GM23248 (cell line): ENCODE results near the gene TSHR. TPM values are rescaled to one million over a fixed set of nuclear protein-coding genes. Genes with fewer than 3 reads are reported as not detected.
"Not testable (repeated sequence)": the region's sequence is repeated elsewhere in the genome, so short reads cannot be mapped to it uniquely, and the experiment has no call there.

Experiments
- DNase-seq: peaks from one replicate; pipeline ENCODE4 v3.0.0-alpha.2; 2015
- H2AFZ ChIP-seq: fragments of 200-600 bp; sonication (generic); 2 replicates; pipeline ENCODE4 v1.6.1; 2016; ENCODE audit warnings: antibody characterized with exemption
- H3F3A ChIP-seq: fragments of 200-600 bp; sonication (generic); 2 replicates; pipeline ENCODE4 v1.6.1; 2016; ENCODE audit warnings: mild to moderate bottlenecking, antibody characterized with exemption, mixed run types; ENCODE audit not compliant: insufficient read depth
- H3K27ac ChIP-seq: fragments of 200-600 bp; sonication (generic); 2 replicates; pipeline ENCODE4 v1.5.1; 2016; ENCODE audit warnings: mild to moderate bottlenecking
- H3K27me3 ChIP-seq: fragments of 200-600 bp; sonication (generic); replicated peaks from 2 replicates; pipeline ENCODE4 v1.6.1; 2016; ENCODE audit warnings: mild to moderate bottlenecking; ENCODE audit not compliant: insufficient read depth
- H3K36me3 ChIP-seq: fragments of 200-600 bp; sonication (generic); 2 replicates; pipeline ENCODE4 v1.6.1; 2016; ENCODE audit warnings: low read depth, mild to moderate bottlenecking
- H3K4me1 ChIP-seq: fragments of 200-600 bp; sonication (generic); 2 replicates; pipeline ENCODE4 v1.6.1; 2016; ENCODE audit warnings: mild to moderate bottlenecking; ENCODE audit not compliant: insufficient read depth
- H3K4me2 ChIP-seq: fragments of 200-600 bp; sonication (generic); one replicate; pipeline ENCODE4 v1.6.1; 2016; ENCODE audit warnings: mild to moderate bottlenecking; ENCODE audit not compliant: unreplicated experiment
- H3K4me3 ChIP-seq: fragments of 200-600 bp; sonication (generic); 2 replicates; pipeline ENCODE4 v1.5.1; 2016; ENCODE audit warnings: mild to moderate bottlenecking
- H3K79me2 ChIP-seq: fragments of 200-600 bp; sonication (generic); 2 replicates; pipeline ENCODE4 v1.6.1; 2016; ENCODE audit warnings: mild to moderate bottlenecking; ENCODE audit not compliant: insufficient read depth
- H3K9ac ChIP-seq: fragments of 200-600 bp; sonication (generic); 2 replicates; pipeline ENCODE4 v1.6.1; 2016; ENCODE audit warnings: mild to moderate bottlenecking
- H3K9me2 ChIP-seq: fragments of 200-600 bp; sonication (generic); 2 replicates; pipeline ENCODE4 v1.6.1; 2016; ENCODE audit warnings: mixed run types, mild to moderate bottlenecking, moderate library complexity; ENCODE audit not compliant: insufficient read depth
- H3K9me3 ChIP-seq: fragments of 200-600 bp; sonication (generic); one replicate; pipeline ENCODE4 v1.6.1; 2017; ENCODE audit warnings: low read depth
- H4K20me1 ChIP-seq: fragments of 200-600 bp; sonication (generic); 2 replicates; pipeline ENCODE4 v1.6.0; 2016; ENCODE audit not compliant: insufficient read depth
- EZH2 ChIP-seq: fragments of 200-600 bp; sonication (generic); IDR thresholded peaks from 2 replicates; pipeline ENCODE4 v1.6.1; 2018; ENCODE audit warnings: antibody characterized with exemption, mild to moderate bottlenecking; ENCODE audit not compliant: insufficient read depth, poor library complexity, severe bottlenecking
- EZH2phosphoT487 ChIP-seq: fragments of 200-600 bp; sonication (generic); IDR thresholded peaks from 2 replicates; pipeline ENCODE4 v1.6.1; 2018; ENCODE audit warnings: antibody characterized with exemption, moderate library complexity, mild to moderate bottlenecking, low read depth; ENCODE audit not compliant: insufficient read depth
- WGBS, 2 experiments: methylation state at CpG; one replicate each; pipeline ENCODE4 v1.1.6; 2015 to 2017; ENCODE audit warnings: low lambda C conversion rate in 2 of 2, low coverage in 1 of 2; ENCODE audit errors: missing lambda C conversion rate in 2 of 2; 5-methylcytosine and 5-hydroxymethylcytosine counted together
- in situ Hi-C: fragments of 300-500 bp; cut with MboI; formaldehyde crosslinking; loops from 2 replicates; pipeline ENCODE4 v1.15.0; 2020
- polyA plus RNA-seq: library from polyadenylated mRNA; unstranded; fragments of >200 nt; fragmentation: Nextera tagmentation; extraction: Ambion mirVana; gene quantifications from 2 replicates; pipeline ENCODE4 v1.2.1, GENCODE V29; 2016
- total RNA-seq: library from RNA; depleted of rRNA; stranded (reverse); fragments of >200 nt; shearing (Covaris generic); gene quantifications from 2 replicates; pipeline ENCODE4 v1.2.3, GENCODE V29; 2014

The TSHR gene
- total and polyA plus RNA-seq, 2 experiments from 2014 or later, result not detected

- Histone ChIP-seq H3F3A (no peaks in the 10 kb centered on the region), H3K9ac (no peak overlapping the region), H3K9me2 (no peaks in the 10 kb centered on the region), H3K79me2 (no peaks in the 10 kb centered on the region), H3K4me3 (no peak overlapping the region), H3K36me3 (no peaks in the 10 kb centered on the region), H2AFZ (no peak overlapping the region), H3K27me3 (no peaks in the 10 kb centered on the region), H3K9me3 (no peaks in the 10 kb centered on the region), H4K20me1 (no peaks in the 10 kb centered on the region), H3K4me2 (no peak overlapping the region), H3K4me1 (no peaks in the 10 kb centered on the region), H3K27ac (no peak overlapping the region)
- 30 to 35% methylated on average over 5 of the region's 5 CpGs for WGBS, 2 experiments
- in situ Hi-C loops, result no loop called here
- TF ChIP-seq EZH2phosphoT487 (no peak), EZH2 (no peak)
- DNase-seq, result no peak
These were observed 148.0 kb downstream of the TSHR start for GRCh38 chr14:81103443-81103842.

DNA sequence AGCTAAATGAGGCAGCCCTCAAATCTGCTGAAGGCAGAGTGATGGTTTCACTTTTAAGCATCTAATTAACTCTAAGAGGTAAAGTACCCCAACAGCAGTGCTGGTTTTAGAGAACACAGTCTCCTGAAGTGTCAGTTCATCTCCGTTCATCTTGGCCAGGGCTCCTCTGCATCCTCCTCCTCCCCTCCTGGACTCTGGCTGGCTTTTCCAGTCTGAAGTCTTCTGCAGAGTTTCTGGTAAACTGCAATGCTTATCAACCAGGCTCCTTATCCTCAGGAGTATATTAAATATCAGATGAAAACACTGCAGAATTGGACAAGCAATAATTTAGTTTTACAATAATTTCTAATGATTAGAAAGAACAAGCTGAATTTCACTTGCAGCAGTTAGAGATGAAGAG is 150.0 kb downstream of the TSHR start:
- TF ChIP-seq EZH2phosphoT487 (no peak), EZH2 (no peak)
- DNase-seq, result no peak
- Histone ChIP-seq H3K9me3 (no peaks in the 10 kb centered on the region), H3K27me3 (no peaks in the 10 kb centered on the region), H3F3A (no peaks in the 10 kb centered on the region), H3K4me2 (no peak overlapping the region), H2AFZ (no peak overlapping the region), H3K4me3 (no peak overlapping the region), H3K4me1 (no peaks in the 10 kb centered on the region), H3K27ac (no peak overlapping the region), H4K20me1 (no peaks in the 10 kb centered on the region), H3K9me2 (no peaks in the 10 kb centered on the region), H3K36me3 (no peaks in the 10 kb centered on the region), H3K79me2 (no peaks in the 10 kb centered on the region), H3K9ac (no peak overlapping the region)
- 10 to 23% methylated on average over 1 of the region's 1 CpG for WGBS, 2 experiments
- in situ Hi-C loops, result no loop called here

GRCh38 chr14:81105961-81106360 is 150.5 kb downstream of the TSHR start:
- Histone ChIP-seq H3K4me2 (no peak overlapping the region), H3K36me3 (no peaks in the 10 kb centered on the region), H2AFZ (no peak overlapping the region), H3K79me2 (no peaks in the 10 kb centered on the region), H3K27me3 (no peaks in the 10 kb centered on the region), H3K4me1 (no peaks in the 10 kb centered on the region), H3K9ac (no peak overlapping the region), H4K20me1 (no peaks in the 10 kb centered on the region), H3K9me3 (no peaks in the 10 kb centered on the region), H3K9me2 (no peaks in the 10 kb centered on the region), H3K4me3 (no peak overlapping the region), H3K27ac (no peak overlapping the region), H3F3A (no peaks in the 10 kb centered on the region)
- in situ Hi-C loops, result no loop called here
- WGBS, 2 experiments, result 52 to 54% methylated on average over 1 of the region's 1 CpG
- TF ChIP-seq EZH2phosphoT487 (no peak), EZH2 (no peak)
- DNase-seq, result no peak

DNA sequence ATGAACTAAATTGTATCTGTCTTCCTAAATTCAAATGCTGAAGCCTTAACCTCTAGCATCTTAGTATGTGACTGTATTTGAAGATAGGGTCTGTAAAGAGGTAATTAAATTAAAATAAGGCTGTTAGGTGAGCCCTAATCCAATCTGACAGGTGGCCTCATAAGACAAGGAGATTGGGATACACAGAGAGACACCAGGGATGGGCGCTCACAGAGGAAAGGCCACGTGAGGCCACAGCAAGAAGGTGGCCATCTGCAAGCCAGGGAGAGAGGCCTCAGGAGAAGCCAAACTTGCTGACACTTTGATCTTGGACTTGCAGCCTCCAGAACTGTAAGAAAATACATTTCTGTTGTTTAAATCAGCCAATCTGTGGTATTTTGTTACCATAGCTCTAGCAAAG is 154.8 kb downstream of the TSHR start:
- no peak overlapping the region for H3K4me2 ChIP-seq
- TF ChIP-seq EZH2phosphoT487, result no peak
- no peak for TF ChIP-seq EZH2
- no peaks in the 10 kb centered on the region for H3K36me3 ChIP-seq
- in situ Hi-C loops, result no loop called here
- H3K9me3 ChIP-seq, result no peaks in the 10 kb centered on the region
- WGBS, 2 experiments, result 31 to 34% methylated on average over 2 of the region's 2 CpGs
- H3F3A ChIP-seq, result no peaks in the 10 kb centered on the region
- no peaks in the 10 kb centered on the region for H3K79me2 ChIP-seq
- H2AFZ ChIP-seq, result no peak overlapping the region
- no peaks in the 10 kb centered on the region for H3K9me2 ChIP-seq
- DNase-seq, result no peak
- H3K27me3 ChIP-seq, result no peaks in the 10 kb centered on the region
- no peak overlapping the region for H3K27ac ChIP-seq
- H3K9ac ChIP-seq, result no peak overlapping the region
- H4K20me1 ChIP-seq, result no peaks in the 10 kb centered on the region
- H3K4me3 ChIP-seq, result no peak overlapping the region
- no peaks in the 10 kb centered on the region for H3K4me1 ChIP-seq

DNA sequence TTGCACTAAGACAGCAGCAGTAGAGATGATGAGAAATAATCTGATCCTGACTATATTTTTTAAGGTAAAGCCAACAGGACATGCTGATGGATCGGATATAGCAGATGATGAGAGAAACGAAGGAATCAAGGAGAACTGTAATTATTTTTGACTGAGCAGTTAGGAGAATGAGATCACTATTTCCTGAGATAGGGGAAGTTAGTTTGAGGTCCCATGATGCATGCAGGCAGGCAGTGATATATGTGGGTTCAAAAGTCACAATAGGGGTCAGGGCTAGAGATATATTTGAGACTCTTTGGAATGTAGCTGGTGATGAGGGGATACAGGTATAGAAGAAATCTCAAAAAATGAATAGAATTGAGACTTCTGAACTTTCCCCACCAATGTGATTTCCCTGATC is 157.8 kb downstream of the TSHR start:
- no peak overlapping the region for H3K4me2 ChIP-seq
- H3K9me2 ChIP-seq, result no peaks in the 10 kb centered on the region
- no peaks in the 10 kb centered on the region for H3K27me3 ChIP-seq
- TF ChIP-seq EZH2 (no peak), EZH2phosphoT487 (no peak)
- no peak overlapping the region for H3K27ac ChIP-seq
- H2AFZ ChIP-seq, result no peak overlapping the region
- no peak overlapping the region for H3K4me3 ChIP-seq
- H3K9ac ChIP-seq, result no peak overlapping the region
- in situ Hi-C loops, result no loop called here
- H3K9me3 ChIP-seq, result no peaks in the 10 kb centered on the region
- no peaks in the 10 kb centered on the region for H3K4me1 ChIP-seq
- no peak for DNase-seq
- 13 to 20% methylated on average over 2 of the region's 2 CpGs for WGBS, 2 experiments
- H3K79me2 ChIP-seq, result no peaks in the 10 kb centered on the region
- no peaks in the 10 kb centered on the region for H4K20me1 ChIP-seq
- no peaks in the 10 kb centered on the region for H3F3A ChIP-seq
- no peaks in the 10 kb centered on the region for H3K36me3 ChIP-seq

DNA sequence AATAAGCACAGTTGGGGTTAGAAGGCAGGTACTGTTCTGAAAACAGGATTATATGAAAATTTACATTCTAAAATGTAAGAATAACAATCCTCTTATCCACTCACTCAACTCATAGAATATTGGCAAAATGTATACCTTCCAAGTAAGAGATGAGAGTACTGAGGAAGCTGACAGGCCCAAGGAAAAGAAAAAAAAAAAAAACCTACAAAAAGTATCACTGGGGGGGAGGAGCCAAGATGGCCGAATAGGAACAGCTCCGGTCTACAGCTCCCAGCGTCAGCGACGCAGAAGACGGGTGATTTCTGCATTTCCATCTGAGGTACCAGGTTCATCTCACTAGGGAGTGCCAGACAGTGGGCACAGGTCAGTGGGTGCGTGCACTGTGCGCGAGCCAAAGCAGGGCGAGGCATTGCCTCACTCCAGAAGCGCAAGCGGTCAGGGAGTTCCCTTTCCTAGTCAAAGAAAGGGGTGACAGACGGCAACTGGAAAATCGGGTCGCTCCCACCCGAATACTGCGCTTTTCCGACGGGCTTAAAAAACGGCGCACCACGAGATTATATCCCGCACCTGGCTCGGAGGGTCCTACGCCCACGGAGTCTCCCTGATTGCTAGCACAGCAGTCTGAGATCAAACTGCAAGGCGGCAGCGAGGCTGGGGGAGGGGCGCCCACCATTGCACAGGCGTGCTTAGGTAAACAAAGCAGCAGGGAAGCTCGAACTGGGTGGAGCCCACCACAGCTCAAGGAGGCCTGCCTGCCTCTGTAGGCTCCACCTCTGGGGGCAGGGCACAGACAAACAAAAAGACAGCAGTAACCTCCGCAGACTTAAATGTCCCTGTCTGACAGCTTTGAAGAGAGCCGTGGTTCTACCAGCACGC is 158.8 kb downstream of the TSHR start:
- H3K36me3 ChIP-seq, H3F3A ChIP-seq, H3K9ac ChIP-seq, H3K27me3 ChIP-seq, H4K20me1 ChIP-seq, H3K9me2 ChIP-seq, H3K79me2 ChIP-seq, H3K9me3 ChIP-seq, H3K4me3 ChIP-seq, H3K27ac ChIP-seq, in situ Hi-C loops, H3K4me1 ChIP-seq, H2AFZ ChIP-seq, H3K4me2 ChIP-seq, DNase-seq: not testable (repeated sequence)
- 75 to 78% methylated on average over 32 to 34 of the region's 34 CpGs for WGBS, 2 experiments
